NCI-H1105 treated with DMSO at 0.1 percent for 48 hours (cell line): ENCODE results near the gene ADAMTS17.

Source experiments
- DNase-seq: peaks from one replicate; lab custom pipeline; 2025; lab: John Stamatoyannopoulos, UW

The ADAMTS17 gene

DNA sequence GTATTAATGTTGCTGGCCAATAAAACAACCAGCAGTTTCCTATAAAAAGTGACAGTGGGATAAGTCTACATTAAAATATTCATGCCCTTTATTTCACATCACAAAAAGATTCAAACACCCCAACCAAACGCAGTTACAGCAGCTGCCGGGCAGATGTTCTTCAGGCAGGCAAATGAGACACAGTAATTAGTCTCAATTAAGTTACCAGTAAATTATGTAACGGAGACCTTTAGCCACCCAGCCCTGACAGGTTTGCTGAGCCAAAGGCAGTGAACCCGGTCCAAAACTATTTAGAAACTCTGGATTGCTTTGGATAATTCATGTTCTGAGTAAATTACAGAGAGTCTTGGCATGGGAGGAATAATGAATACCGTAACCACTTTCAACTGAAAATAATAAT lies 319.4 kb downstream of the ADAMTS17 start:
- peak; percentile 59 for DNase-seq

DNA sequence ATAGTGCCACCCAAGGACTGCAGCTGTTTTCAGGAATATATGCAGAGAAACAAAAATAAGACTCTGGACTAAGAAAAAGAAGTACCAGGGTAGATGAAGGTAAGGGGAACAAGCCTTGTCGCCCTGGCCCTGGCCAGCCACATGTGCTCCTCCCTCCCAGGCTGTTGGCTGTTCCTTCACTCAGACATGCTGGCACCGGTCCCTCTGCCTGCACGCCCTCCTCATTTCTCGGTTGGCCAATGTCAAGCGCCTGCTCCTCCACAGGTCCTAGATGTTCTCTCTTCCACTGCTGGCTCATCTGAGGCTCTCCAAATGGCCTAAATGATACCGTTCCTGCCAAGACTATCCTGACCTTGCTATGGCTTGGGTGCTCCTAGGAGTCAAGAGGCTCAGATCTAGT lies 320.1 kb downstream of the ADAMTS17 start:
- DNase-seq = no peak

DNA sequence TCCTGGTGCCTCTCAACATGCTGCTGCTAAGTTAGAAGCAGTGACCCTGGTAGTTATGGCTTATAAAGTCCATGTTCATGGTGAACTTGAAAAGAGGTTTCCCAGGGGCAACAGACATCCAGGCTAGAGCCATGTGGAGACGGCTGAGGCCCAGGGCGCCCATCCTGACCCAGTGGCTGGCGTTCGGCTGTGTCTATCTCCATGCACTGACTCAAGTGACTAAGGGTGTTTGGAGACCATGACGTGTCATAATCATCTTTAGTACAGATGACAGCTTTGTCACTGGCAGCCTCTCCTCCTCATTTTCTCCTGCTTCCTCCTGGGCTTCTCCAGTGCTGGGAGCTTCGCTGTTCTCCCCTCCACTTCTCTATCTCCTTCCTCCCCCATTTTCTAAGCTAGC lies 321.2 kb downstream of the ADAMTS17 start:
- DNase-seq = no peak

DNA sequence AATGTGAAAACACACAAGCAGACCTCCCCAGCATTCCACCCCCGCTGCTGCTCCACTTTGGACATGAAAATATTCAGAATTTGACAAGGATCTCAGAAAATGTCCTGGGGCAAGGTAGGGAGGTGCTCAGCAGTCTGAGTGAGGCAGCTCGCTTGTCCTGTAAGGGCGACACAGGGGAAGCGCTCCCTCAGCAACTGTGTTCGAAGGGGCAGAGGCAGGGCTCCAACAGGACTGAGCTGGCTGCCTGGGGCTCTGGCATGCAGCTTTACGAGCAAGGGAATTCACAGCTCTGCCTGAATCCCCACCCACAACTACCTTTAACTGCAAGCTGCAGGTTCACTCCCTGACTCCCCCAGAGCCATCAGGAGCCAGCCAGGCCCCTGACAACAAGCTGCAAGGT lies 321.6 kb downstream of the ADAMTS17 start:
- DNase-seq = no peak

DNA sequence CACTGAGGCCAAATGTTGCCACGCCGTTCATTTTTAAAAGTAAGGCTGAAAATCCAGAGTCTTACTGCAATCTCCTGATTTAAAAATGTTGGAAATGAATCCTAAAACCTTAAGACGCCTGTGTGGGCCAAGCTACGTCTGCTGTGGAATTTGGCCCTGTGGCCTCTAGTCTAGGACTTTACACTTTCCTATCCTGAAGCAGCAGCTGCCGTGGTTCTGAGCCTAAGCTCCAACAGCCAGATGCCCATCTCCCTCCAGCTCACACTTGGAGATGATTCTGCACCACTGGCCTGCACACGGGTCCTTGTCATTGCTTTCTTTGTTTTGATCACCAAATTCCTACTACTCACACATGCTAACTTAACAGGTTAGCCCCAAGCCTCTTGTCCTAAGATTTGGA lies 322.2 kb downstream of the ADAMTS17 start:
- DNase-seq = no peak

DNA sequence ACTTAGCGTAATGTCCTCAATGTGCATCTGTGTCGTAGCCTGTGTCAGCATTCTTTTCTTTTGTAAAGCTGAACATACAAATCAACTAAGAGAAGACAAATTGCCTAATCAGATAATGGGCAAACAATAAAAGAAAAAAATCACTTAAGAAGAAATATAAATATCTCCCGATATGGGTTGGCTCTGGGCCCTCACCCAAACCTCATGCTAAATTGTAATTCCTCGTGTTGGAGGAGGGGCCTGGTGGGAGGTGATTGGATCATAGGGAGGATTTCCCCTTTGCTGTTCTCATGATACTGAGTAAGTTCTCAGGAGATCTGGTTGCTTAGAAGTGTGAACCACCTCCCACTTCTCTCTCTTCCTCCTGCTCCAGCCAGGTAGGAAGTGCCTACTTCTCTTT lies 323.6 kb downstream of the ADAMTS17 start:
- DNase-seq = no peak

DNA sequence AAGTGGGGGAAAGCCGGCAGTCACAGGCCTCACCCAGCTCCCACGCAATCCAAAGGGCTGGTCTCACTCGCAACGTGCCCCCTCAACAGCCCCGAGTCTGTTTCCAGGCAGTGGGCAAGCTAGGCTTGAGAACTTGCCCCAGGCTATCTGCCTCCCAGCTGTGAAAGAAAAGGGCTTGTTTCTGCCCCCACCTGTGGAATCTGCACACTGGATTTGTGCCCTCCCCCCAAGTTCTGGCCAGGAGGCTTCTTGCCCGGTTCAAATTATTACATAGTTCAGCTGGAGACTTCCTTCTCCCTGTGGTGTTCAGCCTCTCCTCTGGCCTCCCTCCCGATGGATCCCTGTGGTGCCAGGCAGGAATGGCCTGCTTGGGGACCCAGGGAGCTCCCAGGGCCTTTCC lies 324.6 kb downstream of the ADAMTS17 start:
- DNase-seq = no peak

DNA sequence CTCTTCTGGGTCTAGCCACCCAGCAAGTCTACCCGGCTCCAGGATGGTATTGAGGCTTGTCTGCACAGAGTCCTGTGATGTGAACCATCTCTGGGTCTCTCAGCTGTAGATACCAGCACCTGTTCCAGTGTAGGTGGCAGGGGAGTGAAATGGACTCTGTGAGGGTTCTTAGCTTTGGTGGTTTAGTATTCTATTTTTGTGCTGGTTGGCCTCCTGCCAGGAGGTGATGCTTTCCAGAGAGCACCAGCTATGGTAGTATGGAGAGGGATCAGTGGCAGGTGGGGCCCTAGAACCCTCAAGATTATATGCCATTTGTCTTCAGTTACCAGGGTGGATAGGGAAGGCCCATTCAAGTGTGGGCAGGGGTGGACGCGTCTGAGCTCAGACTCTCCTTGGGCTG lies 325.1 kb downstream of the ADAMTS17 start:
- DNase-seq = no peak

- no peak for DNase-seq
Measured at GRCh38 chr15:100011235-100011634, 330.5 kb downstream of the ADAMTS17 start.

- DNase-seq = no peak
Measured at GRCh38 chr15:100009372-100009771, 332.4 kb downstream of the ADAMTS17 start.

- DNase-seq = no peak
Measured at GRCh38 chr15:100008258-100008657, 333.5 kb downstream of the ADAMTS17 start.

DNA sequence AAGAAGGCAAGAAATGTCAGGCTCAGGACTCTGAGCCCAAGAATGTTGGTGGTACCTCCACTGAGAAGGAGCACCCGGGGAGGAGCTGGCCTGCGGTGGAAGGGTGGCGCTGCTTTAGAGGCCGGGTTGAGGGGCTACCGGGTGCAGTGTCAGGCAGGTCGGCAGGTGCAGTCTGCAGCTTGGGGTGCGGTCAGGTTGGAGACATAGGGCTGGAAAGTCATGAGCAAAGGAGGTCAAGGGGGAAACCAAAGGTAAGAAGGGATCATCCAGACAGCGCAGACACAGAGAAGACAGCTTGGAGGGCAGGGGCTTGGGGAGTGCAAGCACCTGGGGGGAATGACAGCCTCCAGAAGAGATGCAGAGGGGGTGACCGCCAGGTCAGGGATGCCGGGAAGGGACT lies 334.2 kb downstream of the ADAMTS17 start:
- no peak for DNase-seq

GRCh38 chr15:100005715-100006114 lies 336.1 kb downstream of the ADAMTS17 start:
- DNase-seq = no peak

DNA sequence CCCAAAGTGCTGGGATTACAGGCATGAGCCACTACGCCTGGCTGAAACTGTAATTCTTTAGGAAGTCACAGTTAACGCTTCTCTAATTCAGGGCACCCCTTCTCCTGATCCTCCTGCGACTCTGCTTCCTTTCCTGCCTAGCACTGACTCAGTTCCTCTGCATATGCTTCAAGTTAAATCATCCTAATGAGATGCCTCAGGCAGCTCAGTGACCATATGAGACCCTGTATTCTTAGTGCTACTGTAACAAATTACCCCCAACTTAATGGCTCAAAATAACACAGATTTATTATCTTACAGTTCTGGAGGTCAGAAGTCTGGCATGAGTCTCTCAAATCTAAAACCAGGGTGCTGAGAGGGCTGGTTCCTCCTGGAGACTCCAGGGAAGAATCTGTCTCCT lies 336.8 kb downstream of the ADAMTS17 start:
- DNase-seq = no peak

DNA sequence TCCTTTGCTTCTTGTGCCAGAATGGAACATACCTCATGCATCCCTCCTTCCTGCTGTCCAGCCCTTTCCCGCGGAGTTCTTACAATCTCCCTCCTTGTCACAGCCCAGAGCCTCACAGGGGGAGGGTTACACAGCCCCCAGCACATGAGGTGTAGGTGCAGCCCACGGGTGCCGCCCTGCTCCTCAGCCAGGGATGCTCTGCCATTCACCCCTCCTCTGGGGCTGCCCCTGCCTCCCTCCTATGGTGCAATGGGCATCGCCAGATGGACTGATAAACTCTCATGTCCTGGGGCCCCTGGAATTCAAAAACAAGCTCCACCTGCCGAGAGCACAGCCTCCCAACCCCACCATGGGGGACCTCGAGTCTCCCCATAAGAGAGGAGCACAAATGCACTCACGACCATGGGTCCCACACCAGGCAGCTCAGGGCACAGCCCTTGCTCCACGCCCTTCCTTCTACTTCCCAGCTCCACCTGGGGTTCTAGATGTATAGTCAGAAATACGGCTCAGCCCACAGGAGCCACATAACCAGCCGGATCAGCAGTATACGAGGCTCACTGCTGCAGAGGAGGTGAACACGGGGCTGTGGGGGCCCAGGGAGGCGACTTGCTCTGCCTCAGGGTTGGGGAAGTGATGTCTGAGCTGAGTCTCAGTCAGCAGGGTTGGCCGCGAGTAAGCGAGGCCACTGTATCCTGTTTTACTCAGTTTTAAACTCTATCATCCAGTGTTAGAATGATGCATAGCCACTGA lies 338.8 kb downstream of the ADAMTS17 start:
- no peak for DNase-seq

DNA sequence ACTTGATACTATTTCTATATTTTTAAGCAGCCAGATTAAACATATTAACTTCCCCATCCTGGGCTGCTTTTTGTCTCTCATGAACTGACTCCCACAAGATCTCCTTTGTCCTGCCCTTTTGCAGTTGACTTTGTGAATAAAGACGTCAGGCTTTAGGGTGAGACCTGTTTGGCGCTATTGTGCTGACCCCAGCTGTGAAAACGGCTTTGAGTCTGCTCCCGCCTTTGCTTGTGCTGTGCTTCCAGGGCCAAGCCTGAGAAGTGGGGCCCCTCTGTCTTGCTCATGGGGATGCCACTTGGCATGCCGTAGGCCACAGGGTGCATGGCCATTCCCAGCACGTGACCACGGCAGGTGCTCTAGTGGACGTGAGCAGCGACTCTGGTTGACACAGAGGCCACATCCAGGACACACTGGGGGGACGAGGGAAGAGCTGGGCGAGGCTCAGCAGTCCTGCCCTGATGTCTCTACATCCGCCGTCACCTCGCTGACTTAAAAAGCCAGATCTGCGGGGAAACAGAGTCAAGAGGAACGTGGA lies 339.6 kb downstream of the ADAMTS17 start:
- DNase-seq = no peak

GRCh38 chr15:100001405-100001804 lies 340.4 kb downstream of the ADAMTS17 start:
- no peak for DNase-seq

- DNase-seq = no peak
Measured at GRCh38 chr15:99999282-100000070, 342.3 kb downstream of the ADAMTS17 start.

DNA sequence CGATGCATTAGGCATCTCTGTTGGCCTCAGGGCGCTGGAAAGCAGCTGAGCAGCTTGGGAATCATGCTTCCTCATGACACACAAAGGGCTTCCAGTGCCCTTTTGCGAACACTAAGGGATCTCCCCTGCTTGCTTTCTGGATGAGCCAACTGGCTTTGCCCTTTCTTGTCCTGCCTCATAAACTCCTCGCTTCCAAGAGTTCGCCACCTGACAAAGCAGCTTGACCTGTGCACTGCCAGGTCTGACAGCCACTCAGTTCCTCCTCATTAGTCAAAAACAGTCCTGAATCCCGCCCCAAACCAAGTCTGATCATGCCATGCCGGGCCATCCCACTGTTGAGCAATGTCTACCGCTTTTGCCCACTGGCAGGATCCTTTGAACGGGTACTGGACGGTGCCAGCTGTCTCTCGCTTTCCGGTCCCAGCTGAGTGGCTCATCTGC lies 343.1 kb downstream of the ADAMTS17 start:
- no peak for DNase-seq

DNA sequence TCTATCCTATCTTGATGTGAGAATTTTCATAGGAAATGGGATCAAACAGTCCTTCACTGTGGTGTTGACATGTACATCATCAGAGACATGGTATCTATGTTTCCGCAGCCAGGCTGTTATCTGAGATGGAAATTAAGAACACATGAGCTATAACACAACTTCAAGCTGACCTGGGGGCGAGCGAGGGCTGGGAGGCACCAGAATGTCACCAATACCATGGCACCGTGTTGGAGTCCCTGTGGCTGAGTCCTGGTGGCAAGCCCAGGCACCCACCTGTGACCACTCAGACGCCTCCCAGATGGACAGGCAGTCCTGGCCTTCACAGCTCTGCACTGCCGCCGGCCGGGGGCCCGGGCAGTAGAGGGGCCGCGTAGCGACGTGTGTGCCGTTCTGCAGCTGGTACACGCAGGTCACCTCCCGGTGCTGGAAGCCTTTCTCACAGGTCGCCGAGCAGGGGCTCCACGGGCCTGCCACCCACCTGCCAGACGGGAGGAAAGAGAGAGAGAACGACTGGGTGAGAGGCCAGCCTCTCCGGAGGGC lies 344.6 kb downstream of the ADAMTS17 start:
- no peak for DNase-seq

DNA sequence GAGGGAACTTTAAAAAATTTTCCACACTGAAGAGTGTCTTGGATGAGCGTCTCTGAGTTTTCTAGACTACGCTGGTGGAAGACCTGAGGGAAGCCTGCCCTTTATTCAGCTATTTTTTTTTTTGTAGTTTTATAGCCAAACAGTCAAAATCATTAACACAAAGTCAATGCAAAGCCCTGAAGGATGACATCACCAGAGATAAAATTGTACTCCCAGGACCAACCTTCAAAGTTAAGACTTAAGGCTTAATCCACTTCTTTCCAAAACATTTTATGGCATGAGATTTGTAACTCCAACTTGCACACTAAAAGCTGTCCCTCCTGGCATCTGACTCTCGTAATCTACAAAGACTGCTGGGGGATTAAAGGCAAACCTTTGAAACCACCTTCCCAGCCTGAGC lies 345.1 kb downstream of the ADAMTS17 start:
- DNase-seq = no peak

- no peak for DNase-seq
Measured at GRCh38 chr15:99995543-99995942, 346.2 kb downstream of the ADAMTS17 start.

GRCh38 chr15:99994849-99995248 lies 346.9 kb downstream of the ADAMTS17 start:
- DNase-seq = no peak
